Tibial nerve (tissue), 4 donors: ENCODE results near the gene KRTAP10-8. TPM values are rescaled to one million over a fixed set of nuclear protein-coding genes. Genes with fewer than 3 reads are reported as not detected.

Source experiments
- DNase-seq, 2 donors: peaks; one replicate each; pipeline ENCODE4 v3.0.0-alpha.2; 2019; ENCODE audit warnings: low spot score in 2 of 2
- H3K27ac ChIP-seq, 4 donors: fragments of 200-600 bp; sonication (generic) in 3 of 4; one replicate each; pipeline ENCODE4 v1.5.1; 2017 to 2019; ENCODE audit warnings: mild to moderate bottlenecking in 1 of 4
- H3K27me3 ChIP-seq, 2 donors: fragments of 200-600 bp; sonication (generic) in 1 of 2; one replicate each; pipeline versions ENCODE4 v1.5.1 to v1.6.0; 2017 to 2019
- H3K36me3 ChIP-seq, 3 donors: fragments of 200-600 bp; sonication (generic); one replicate each; pipeline ENCODE4 v1.5.1; 2018 to 2019
- H3K4me1 ChIP-seq, 4 donors: fragments of 200-600 bp; sonication (generic) in 3 of 4; one replicate each; pipeline ENCODE4 v1.5.1; 2017 to 2019
- H3K4me3 ChIP-seq, 4 donors: fragments of 200-600 bp; sonication (generic) in 3 of 4; one replicate each; pipeline ENCODE4 v1.5.1; 2017 to 2019; ENCODE audit warnings: mild to moderate bottlenecking in 1 of 4, moderate library complexity in 1 of 4
- H3K9me3 ChIP-seq, 4 donors: fragments of 200-600 bp; sonication (generic) in 3 of 4; one replicate each; pipeline ENCODE4 v1.5.1; 2017 to 2019
- EP300 ChIP-seq, 2 donors: sonication (generic); formaldehyde crosslinking; IDR thresholded peaks; one replicate each; pipeline ENCODE4 v1.6.1; 2017; ENCODE audit warnings: antibody characterized with exemption in 2 of 2, mild to moderate bottlenecking in 1 of 2
- POLR2A ChIP-seq, 2 donors: fragments of 450-650 bp; IDR thresholded peaks; one replicate each; pipeline ENCODE4 v1.6.1; 2017; ENCODE audit warnings: antibody characterized with exemption in 2 of 2, mild to moderate bottlenecking in 2 of 2, moderate library complexity in 2 of 2
- WGBS, 2 donors: methylation state at CpG; one replicate each; pipeline ENCODE4 v1.1.5; 2018; 5-methylcytosine and 5-hydroxymethylcytosine counted together
- total RNA-seq, 4 donors: library from RNA; depleted of rRNA; stranded (reverse); fragments of >200 nt; gene quantifications; one replicate each; pipeline ENCODE4 v1.1.0, GENCODE V29; 2016
- TF ChIP-seq, protein P1 (sequence below), 5 experiments: fragments of 200-600 bp in 3 of 5; fragments of 450-650 bp in 2 of 5; sonication (generic) in 3 of 5; IDR thresholded peaks; one replicate each; pipeline ENCODE4 v1.5.1; 2016 to 2019; ENCODE audit warnings: antibody characterized with exemption in 5 of 5, mild to moderate bottlenecking in 3 of 5, moderate library complexity in 2 of 5

The KRTAP10-8 gene
- total RNA-seq, 4 donors from 2014 or later = not detected

DNA sequence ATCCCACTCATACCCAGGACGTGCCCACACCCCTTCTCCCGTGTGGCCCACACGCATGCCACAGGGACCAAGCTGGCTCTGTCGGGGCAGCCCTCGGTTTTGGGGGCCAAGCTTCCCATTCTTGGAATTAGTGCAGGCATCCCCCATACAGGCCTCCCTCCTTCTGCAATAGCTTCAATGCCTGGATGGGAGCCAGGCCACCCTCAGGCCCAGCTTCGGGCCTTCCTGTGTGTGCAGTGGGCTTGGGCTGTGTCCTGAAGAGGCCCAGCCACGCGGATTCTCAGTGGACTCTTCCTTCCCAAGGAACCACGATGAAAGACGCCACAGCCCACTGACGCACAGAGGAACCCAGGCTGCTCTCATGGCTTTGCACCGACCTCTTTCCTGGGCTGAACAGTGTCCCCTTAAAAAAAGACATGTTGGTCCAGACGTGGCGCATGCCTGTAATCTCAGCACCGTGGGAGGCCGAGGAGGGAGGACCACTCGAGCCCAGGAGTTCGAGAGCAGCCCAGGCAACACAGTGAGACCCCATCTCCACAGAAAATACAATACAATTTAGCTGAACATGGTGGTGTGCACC lies 37.7 kb downstream of the KRTAP10-8 start:
- H3K4me3 ChIP-seq = no peak overlapping the region
- no peak for TF ChIP-seq EP300 (IDR thresholded peaks at IDR 0.05)
- TF ChIP-seq, protein P1, sequence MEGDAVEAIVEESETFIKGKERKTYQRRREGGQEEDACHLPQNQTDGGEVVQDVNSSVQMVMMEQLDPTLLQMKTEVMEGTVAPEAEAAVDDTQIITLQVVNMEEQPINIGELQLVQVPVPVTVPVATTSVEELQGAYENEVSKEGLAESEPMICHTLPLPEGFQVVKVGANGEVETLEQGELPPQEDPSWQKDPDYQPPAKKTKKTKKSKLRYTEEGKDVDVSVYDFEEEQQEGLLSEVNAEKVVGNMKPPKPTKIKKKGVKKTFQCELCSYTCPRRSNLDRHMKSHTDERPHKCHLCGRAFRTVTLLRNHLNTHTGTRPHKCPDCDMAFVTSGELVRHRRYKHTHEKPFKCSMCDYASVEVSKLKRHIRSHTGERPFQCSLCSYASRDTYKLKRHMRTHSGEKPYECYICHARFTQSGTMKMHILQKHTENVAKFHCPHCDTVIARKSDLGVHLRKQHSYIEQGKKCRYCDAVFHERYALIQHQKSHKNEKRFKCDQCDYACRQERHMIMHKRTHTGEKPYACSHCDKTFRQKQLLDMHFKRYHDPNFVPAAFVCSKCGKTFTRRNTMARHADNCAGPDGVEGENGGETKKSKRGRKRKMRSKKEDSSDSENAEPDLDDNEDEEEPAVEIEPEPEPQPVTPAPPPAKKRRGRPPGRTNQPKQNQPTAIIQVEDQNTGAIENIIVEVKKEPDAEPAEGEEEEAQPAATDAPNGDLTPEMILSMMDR (IDR thresholded peaks at IDR 0.05) = no peak
- TF ChIP-seq POLR2A (IDR thresholded peaks at IDR 0.05) = no peak
- no peaks in the 10 kb centered on the region for H3K4me1 ChIP-seq
- WGBS, 2 donors = 68 to 76% methylated on average over 15 to 18 of the region's 18 CpGs
- DNase-seq = no peak
- H3K9me3 ChIP-seq = peaks cover 0 to 23% (median 4%) of the 10 kb centered on the region in 4 donors
- no peak overlapping the region for H3K27ac ChIP-seq
- H3K36me3 ChIP-seq = no peaks in the 10 kb centered on the region
- H3K27me3 ChIP-seq = no peaks in the 10 kb centered on the region

DNA sequence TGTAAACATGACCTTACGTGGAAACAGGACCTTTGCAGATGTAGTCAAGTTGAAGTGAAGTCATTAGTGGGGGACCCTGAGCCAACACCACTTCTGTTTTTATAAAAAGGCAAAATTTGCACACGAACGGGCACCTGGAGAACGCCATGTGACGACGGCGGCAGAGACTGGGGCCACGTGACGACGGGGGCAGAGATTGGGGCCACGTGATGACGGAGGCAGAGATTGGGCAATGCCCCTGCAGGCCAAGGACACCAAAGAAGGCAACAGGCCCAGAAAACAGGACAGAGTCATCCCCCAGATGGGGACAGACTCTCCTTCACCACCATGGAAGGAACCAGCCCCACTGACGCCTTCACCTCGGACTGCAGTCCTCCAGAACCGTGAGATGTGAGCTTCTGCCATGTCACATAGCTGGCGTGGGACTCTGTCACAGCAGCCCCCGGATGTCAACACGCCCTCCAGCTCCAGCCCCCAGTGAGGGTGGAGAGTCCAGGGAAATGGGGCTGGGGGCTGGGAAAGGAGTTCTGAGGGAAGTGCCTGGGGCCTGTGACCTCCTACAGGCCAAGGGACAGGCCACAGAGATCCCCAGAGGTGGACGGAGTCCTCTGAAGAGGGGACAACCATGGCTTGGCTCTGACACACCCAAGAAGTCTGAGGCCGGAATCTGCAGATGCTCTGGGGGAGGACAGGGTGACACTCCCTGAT lies 38.5 kb downstream of the KRTAP10-8 start:
- TF ChIP-seq POLR2A (IDR thresholded peaks at IDR 0.05) (no peak), EP300 (IDR thresholded peaks at IDR 0.05) (no peak)
- TF ChIP-seq, protein P1 (IDR thresholded peaks at IDR 0.05) = no peak
- WGBS, 2 donors = 87 to 91% methylated on average over 20 of the region's 20 CpGs

DNA sequence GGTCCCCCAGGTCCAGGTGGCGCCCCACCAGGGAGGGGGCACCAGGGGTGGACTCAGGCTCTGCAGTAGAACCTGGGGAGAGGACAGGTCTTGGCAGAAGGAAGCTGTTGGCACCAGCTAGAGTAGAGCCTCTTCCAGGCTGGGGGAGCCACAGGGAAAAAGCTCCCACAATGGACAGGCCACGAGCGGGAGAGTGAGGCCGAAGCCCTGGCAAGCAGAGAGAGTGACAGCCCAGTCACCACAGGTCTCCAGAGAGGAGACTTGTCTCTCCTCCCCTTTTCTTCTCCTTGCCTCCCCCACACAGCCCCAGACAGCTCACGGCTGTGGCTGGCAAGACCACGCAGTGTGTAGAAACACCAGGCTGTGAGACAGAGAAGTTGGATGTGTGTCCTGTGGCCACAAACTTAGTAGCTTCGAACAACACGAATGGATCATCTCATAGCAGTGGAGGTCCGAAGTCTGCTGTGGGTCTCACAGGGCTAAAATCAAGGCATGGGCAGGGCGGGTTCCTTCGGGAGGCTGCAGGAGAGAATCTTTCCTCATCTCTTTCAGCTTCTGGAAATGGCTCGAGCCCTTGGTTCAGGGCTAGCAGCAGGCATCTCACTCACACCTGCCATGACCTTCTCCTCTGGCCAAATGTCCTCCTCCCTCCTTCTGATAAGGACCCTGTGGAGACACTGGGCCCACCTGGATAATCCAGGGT lies 39.2 kb downstream of the KRTAP10-8 start:
- Histone ChIP-seq H3K9me3 (peaks cover 0 to 15% (median 0%) of the 10 kb centered on the region in 4 donors), H3K27me3 (no peaks in the 10 kb centered on the region), H3K27ac (no peak overlapping the region), H3K4me1 (no peaks in the 10 kb centered on the region), H3K4me3 (no peak overlapping the region), H3K36me3 (no peaks in the 10 kb centered on the region)
- DNase-seq = no peak
- TF ChIP-seq, protein P1 (IDR thresholded peaks at IDR 0.05) = no peak
- TF ChIP-seq EP300 (IDR thresholded peaks at IDR 0.05) (no peak), POLR2A (IDR thresholded peaks at IDR 0.05) (no peak)
- 80 to 94% methylated on average over 11 to 12 of the region's 12 CpGs for WGBS, 2 donors

More for the DNA sequence above, 38.5 kb downstream of the KRTAP10-8 start:
- H3K4me1 ChIP-seq = no peaks in the 10 kb centered on the region
- no peak overlapping the region for H3K4me3 ChIP-seq
- H3K27me3 ChIP-seq = no peaks in the 10 kb centered on the region
- no peak for DNase-seq
- no peaks in the 10 kb centered on the region for H3K36me3 ChIP-seq
- H3K9me3 ChIP-seq = peaks cover 0 to 15% (median under 1%) of the 10 kb centered on the region in 4 donors
- H3K27ac ChIP-seq = no peak overlapping the region

DNA sequence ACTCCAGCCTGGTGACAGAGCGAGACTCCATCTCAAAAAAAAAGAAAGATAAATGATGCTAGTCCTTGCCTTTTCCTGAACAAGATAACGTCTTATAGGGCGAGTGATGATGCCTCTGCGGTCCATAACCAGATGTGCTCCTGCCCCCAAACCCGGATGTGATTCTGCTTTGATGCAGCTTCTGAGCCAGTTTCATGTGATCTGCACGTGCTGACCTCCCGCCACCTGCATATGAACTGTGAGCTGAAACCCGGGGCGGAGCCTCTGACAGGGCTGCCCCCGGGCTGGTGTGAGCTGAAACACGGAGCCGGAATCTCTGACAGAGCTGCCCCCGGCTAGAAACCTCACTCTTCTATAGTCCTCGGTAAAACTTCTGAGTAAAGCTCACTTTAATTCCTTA lies 41.2 kb downstream of the KRTAP10-8 start:
- no peaks in the 10 kb centered on the region for H3K36me3 ChIP-seq
- H3K4me1 ChIP-seq = no peaks in the 10 kb centered on the region
- 69% methylated on average over 14 of the region's 14 CpGs for WGBS, 2 donors
- H3K27me3 ChIP-seq = no peaks in the 10 kb centered on the region
- H3K27ac ChIP-seq = no peak overlapping the region
- no peak for DNase-seq
- peaks cover 0 to 35% (median 0%) of the 10 kb centered on the region in 4 donors for H3K9me3 ChIP-seq
- H3K4me3 ChIP-seq = no peak overlapping the region
- TF ChIP-seq, protein P1 (IDR thresholded peaks at IDR 0.05) = no peak
- no peak for TF ChIP-seq EP300 (IDR thresholded peaks at IDR 0.05)
- TF ChIP-seq POLR2A (IDR thresholded peaks at IDR 0.05) = no peak
